Tibial nerve (tissue), 4 donors: ENCODE results near the gene CR1L. TPM values are rescaled to one million over a fixed set of nuclear protein-coding genes. Genes with fewer than 3 reads are reported as not detected.
"Not testable (repeated sequence)": the region's sequence is repeated elsewhere in the genome, so short reads cannot be mapped to it uniquely, and the experiment has no call there.

Source experiments
- DNase-seq, 2 donors: peaks; one replicate each; pipeline ENCODE4 v3.0.0-alpha.2; 2019; ENCODE audit warnings: low spot score in 2 of 2
- H3K27ac ChIP-seq, 4 donors: fragments of 200-600 bp; sonication (generic) in 3 of 4; one replicate each; pipeline ENCODE4 v1.5.1; 2017 to 2019; ENCODE audit warnings: mild to moderate bottlenecking in 1 of 4
- H3K27me3 ChIP-seq, 2 donors: fragments of 200-600 bp; sonication (generic) in 1 of 2; one replicate each; pipeline versions ENCODE4 v1.5.1 to v1.6.0; 2017 to 2019
- H3K36me3 ChIP-seq, 3 donors: fragments of 200-600 bp; sonication (generic); one replicate each; pipeline ENCODE4 v1.5.1; 2018 to 2019
- H3K4me1 ChIP-seq, 4 donors: fragments of 200-600 bp; sonication (generic) in 3 of 4; one replicate each; pipeline ENCODE4 v1.5.1; 2017 to 2019
- H3K4me3 ChIP-seq, 4 donors: fragments of 200-600 bp; sonication (generic) in 3 of 4; one replicate each; pipeline ENCODE4 v1.5.1; 2017 to 2019; ENCODE audit warnings: mild to moderate bottlenecking in 1 of 4, moderate library complexity in 1 of 4
- H3K9me3 ChIP-seq, 4 donors: fragments of 200-600 bp; sonication (generic) in 3 of 4; one replicate each; pipeline ENCODE4 v1.5.1; 2017 to 2019
- EP300 ChIP-seq, 2 donors: sonication (generic); formaldehyde crosslinking; IDR thresholded peaks; one replicate each; pipeline ENCODE4 v1.6.1; 2017; ENCODE audit warnings: antibody characterized with exemption in 2 of 2, mild to moderate bottlenecking in 1 of 2
- POLR2A ChIP-seq, 2 donors: fragments of 450-650 bp; IDR thresholded peaks; one replicate each; pipeline ENCODE4 v1.6.1; 2017; ENCODE audit warnings: antibody characterized with exemption in 2 of 2, mild to moderate bottlenecking in 2 of 2, moderate library complexity in 2 of 2
- WGBS, 2 donors: methylation state at CpG; one replicate each; pipeline ENCODE4 v1.1.5; 2018; 5-methylcytosine and 5-hydroxymethylcytosine counted together
- total RNA-seq, 4 donors: library from RNA; depleted of rRNA; stranded (reverse); fragments of >200 nt; gene quantifications; one replicate each; pipeline ENCODE4 v1.1.0, GENCODE V29; 2016
- TF ChIP-seq, protein P1 (sequence below), 5 experiments: fragments of 200-600 bp in 3 of 5; fragments of 450-650 bp in 2 of 5; sonication (generic) in 3 of 5; IDR thresholded peaks; one replicate each; pipeline ENCODE4 v1.5.1; 2016 to 2019; ENCODE audit warnings: antibody characterized with exemption in 5 of 5, mild to moderate bottlenecking in 3 of 5, moderate library complexity in 2 of 5

CR1L gene
- total RNA-seq, 4 donors from 2014 or later = 1.0 TPM; not detected in 3

DNA sequence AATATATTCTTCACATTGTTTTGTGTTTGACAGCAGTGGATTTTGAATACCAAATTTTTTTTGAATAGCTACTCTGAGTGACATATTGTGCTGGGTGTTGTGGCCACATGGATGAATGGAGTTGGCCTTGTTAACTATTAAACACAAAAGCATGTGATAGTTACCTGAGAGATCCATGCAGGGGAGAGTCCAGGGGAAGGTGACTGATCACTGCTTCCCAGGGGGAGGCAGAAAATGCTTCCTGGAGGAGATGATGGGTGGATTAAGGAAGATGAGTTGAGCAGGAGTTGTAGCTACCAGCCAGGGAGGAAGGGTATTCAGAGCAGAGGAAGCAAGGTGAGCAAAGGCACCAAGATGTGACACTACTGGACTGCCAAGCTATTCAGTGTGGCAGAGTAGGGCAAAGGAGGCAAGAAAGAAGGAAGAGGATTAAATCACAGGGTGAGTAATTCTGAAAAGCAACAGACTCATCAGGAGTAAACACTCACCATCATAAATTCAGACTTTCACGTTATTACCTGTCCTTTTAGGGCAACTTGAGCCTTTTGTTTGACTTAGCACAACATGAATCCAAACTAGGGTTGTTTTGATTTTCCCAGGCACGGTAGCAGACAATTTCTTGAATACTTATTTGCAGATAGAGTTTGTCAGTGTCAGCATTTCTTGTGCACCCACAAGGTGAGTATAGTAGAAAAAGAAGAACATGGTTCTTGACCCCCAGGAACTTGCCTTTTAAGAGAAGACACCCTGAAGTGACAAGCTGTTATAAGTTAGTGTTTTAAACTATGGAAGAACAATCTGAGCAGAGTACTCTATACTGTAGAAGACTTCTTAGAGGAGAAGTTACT is 111.1 kb downstream of the CR1L start:
- TF ChIP-seq, protein P1, sequence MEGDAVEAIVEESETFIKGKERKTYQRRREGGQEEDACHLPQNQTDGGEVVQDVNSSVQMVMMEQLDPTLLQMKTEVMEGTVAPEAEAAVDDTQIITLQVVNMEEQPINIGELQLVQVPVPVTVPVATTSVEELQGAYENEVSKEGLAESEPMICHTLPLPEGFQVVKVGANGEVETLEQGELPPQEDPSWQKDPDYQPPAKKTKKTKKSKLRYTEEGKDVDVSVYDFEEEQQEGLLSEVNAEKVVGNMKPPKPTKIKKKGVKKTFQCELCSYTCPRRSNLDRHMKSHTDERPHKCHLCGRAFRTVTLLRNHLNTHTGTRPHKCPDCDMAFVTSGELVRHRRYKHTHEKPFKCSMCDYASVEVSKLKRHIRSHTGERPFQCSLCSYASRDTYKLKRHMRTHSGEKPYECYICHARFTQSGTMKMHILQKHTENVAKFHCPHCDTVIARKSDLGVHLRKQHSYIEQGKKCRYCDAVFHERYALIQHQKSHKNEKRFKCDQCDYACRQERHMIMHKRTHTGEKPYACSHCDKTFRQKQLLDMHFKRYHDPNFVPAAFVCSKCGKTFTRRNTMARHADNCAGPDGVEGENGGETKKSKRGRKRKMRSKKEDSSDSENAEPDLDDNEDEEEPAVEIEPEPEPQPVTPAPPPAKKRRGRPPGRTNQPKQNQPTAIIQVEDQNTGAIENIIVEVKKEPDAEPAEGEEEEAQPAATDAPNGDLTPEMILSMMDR (IDR thresholded peaks at IDR 0.05) = no peak
- no peak for TF ChIP-seq POLR2A (IDR thresholded peaks at IDR 0.05)
- TF ChIP-seq EP300 (IDR thresholded peaks at IDR 0.05) = no peak
- Histone ChIP-seq H3K27me3 (no peaks in the 10 kb centered on the region), H3K9me3 (no peaks in the 10 kb centered on the region), H3K36me3 (peaks cover 0 to 31% (median 6%) of the 10 kb centered on the region in 3 donors), H3K4me1 (peaks cover 0 to 56% (median 19%) of the 10 kb centered on the region in 4 donors), H3K27ac (no peak overlapping the region), H3K4me3 (no peak overlapping the region)
- 68 to 73% methylated on average over 2 of the region's 2 CpGs for WGBS, 2 donors
- DNase-seq = no peak

DNA sequence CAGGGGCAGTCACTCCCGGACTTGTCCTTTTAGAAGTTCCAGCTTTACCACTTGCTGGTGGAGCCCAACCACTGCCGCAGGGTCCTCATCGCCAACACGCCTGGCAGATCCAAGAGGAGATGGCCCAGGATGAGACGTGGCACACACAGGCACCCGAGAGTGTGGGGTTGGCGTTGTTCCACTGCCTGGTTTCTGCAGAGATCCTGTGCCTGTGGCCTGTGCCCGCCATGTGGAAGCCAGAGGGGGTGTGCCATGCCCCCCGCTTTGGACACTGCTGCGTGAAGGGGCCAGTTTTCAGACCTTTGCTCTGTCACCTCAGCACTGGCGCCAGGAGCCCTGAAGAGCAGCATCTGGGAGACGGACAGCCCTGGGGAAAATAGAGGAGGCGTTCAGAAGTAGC is 117.7 kb downstream of the CR1L start:
- 92 to 93% methylated on average over 12 of the region's 13 CpGs for whole genome bisulfite sequencing, 2 donors
- H3K27ac ChIP-seq = no peak overlapping the region
- no peak overlapping the region for H3K4me3 ChIP-seq
- peaks cover 0 to 10% (median 0%) of the 10 kb centered on the region in 4 donors for H3K4me1 ChIP-seq
- no peak for DNase-seq
- no peaks in the 10 kb centered on the region for H3K27me3 ChIP-seq
- peaks cover 0 to 87% (median 2%) of the 10 kb centered on the region in 3 donors for H3K36me3 ChIP-seq
- TF ChIP-seq EP300 (IDR thresholded peaks at IDR 0.05) = no peak
- no peak for TF ChIP-seq POLR2A (IDR thresholded peaks at IDR 0.05)
- TF ChIP-seq, protein P1 (IDR thresholded peaks at IDR 0.05) = no peak
- no peaks in the 10 kb centered on the region for H3K9me3 ChIP-seq

DNA sequence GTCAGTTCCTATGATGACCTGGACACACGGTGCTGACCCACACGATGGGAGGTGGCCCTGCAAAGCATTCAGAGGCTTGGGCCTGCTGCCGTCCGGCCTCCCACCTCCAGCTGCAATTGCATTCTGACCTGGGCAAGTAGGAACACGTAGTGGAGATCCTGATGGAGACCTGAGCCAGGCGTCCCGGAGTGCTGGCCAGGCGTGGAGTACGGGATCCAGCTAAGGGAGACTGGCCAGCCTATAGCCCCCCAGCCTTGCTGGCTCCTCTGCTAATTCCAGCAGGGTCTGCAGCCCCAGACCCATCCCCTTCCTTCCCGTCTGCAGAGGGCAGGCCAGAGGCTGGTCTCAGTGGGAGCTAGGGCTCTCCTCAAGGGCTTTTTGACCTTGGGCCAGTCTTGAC is 118.2 kb downstream of the CR1L start:
- Histone ChIP-seq H3K27ac (no peak overlapping the region), H3K9me3 (no peaks in the 10 kb centered on the region), H3K4me3 (no peak overlapping the region), H3K4me1 (peaks cover 0 to 6% (median 0%) of the 10 kb centered on the region in 4 donors), H3K27me3 (no peaks in the 10 kb centered on the region), H3K36me3 (peaks cover 0 to 83% (median 0%) of the 10 kb centered on the region in 3 donors)
- DNase-seq = no peak
- 91 to 94% methylated on average over 5 to 10 of the region's 10 CpGs for WGBS, 2 donors
- TF ChIP-seq, protein P1 (IDR thresholded peaks at IDR 0.05) = no peak
- TF ChIP-seq POLR2A (IDR thresholded peaks at IDR 0.05) (no peak), EP300 (IDR thresholded peaks at IDR 0.05) (no peak)

DNA sequence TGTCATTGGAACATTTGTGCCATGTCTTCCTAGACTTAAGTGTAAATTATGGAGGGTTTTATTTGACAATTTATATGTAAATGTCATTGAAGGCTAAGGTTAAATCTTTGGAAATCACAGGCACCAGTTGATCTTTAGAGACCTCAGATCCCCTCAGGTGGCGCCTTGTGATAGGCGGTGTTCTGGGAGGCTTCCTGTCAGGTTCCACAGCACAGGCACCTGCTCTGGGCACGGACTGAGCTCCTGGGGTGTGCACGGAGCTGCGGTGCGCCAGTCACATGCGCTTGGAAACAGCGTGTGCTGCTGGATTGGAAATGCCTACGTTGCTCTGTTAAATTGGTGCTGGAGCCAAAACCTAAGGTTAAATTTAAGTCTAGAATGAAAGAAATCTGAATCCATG is 119.0 kb downstream of the CR1L start:
- no peak for DNase-seq
- 91% methylated on average over 9 of the region's 9 CpGs for WGBS, 2 donors
- H3K9me3 ChIP-seq = no peaks in the 10 kb centered on the region
- TF ChIP-seq POLR2A (IDR thresholded peaks at IDR 0.05) (no peak), EP300 (IDR thresholded peaks at IDR 0.05) (no peak)
- TF ChIP-seq, protein P1 (IDR thresholded peaks at IDR 0.05) = no peak
- H3K27ac ChIP-seq = no peak overlapping the region
- no peak overlapping the region for H3K4me3 ChIP-seq
- H3K4me1 ChIP-seq = no peaks in the 10 kb centered on the region
- no peaks in the 10 kb centered on the region for H3K27me3 ChIP-seq
- peaks cover 0 to 82% (median 0%) of the 10 kb centered on the region in 3 donors for H3K36me3 ChIP-seq

DNA sequence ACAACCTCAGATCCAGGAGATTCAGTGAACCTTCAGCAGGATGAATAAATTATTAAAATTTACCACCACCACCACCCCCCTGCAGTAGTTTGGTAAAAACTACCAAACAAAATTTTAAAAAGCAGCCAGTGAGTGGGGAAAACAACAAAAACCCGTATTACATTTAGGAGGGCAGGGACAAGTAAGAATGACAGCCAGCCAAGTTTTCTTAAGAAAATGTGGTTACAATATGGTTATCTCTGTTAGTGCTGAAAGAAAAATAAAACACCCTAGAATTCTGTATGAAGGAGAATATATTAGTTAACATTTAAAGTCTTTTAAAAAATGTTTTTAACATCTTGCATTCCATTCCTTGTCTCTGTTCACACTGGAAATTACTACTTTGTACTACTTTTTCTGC is 121.6 kb downstream of the CR1L start:
- H3K36me3 ChIP-seq = peaks cover 0 to 83% (median 0%) of the 10 kb centered on the region in 3 donors
- DNase-seq = no peak

DNA sequence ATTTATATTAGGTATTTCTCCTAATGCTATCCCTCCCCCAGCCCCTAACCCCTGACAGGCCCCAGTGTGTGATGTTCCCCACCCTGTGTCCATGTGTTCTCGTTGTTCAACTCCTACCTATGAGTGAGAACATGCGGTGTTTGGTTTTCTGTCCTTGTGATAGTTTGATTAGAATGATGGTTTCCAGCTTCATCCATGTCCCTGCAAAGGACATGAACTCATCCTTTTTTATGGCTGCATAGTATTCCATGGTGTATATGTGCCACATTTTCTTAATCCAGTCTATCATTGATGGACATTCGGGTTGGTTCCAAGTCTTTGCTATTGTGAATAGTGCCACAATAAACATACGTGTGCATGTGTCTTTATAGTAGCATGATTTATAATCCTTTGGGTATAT is 125.6 kb downstream of the CR1L start:
- H3K27ac ChIP-seq = not testable (repeated sequence)
- peaks cover 0 to 15% (median 3%) of the 10 kb centered on the region in 4 donors for H3K9me3 ChIP-seq
- H3K36me3 ChIP-seq = peaks cover 0 to 80% (median 1%) of the 10 kb centered on the region in 3 donors

More for the DNA sequence above, 121.6 kb downstream of the CR1L start:
- H3K27me3 ChIP-seq = no peaks in the 10 kb centered on the region
- no peak overlapping the region for H3K27ac ChIP-seq
- no peaks in the 10 kb centered on the region for H3K4me1 ChIP-seq
- WGBS, 2 donors = 67 to 70% methylated on average over 1 of the region's 1 CpG
- H3K4me3 ChIP-seq = no peak overlapping the region
- H3K9me3 ChIP-seq = peaks cover 0 to 5% (median 2%) of the 10 kb centered on the region in 4 donors
- TF ChIP-seq, protein P1 (IDR thresholded peaks at IDR 0.05) = no peak
- TF ChIP-seq EP300 (IDR thresholded peaks at IDR 0.05) = no peak
- TF ChIP-seq POLR2A (IDR thresholded peaks at IDR 0.05) = no peak

More for the DNA sequence above, 125.6 kb downstream of the CR1L start:
- DNase-seq, H3K4me1 ChIP-seq, H3K4me3 ChIP-seq, H3K27me3 ChIP-seq: not testable (repeated sequence)
- WGBS, 2 donors = 96 to 100% methylated on average over 3 to 4 of the region's 4 CpGs
